D721Med (cell line): Measurements from ENCODE around the gene CHML.

Source experiments
- DNase-seq: peaks from one replicate; pipeline ENCODE4 v3.0.0; 2011; ENCODE audit warnings: low spot score; ENCODE audit not compliant: insufficient read length
- FAIRE-seq: peaks from 2 replicates; lab custom pipeline; 2011; peaks lifted over from hg19 to GRCh38; lab: Jason Lieb, UNC
- CTCF ChIP-seq: IDR thresholded peaks from 2 replicates; pipeline ENCODE4 v1.5.1; 2012; ENCODE audit warnings: mild to moderate bottlenecking, control low read depth; ENCODE audit not compliant: insufficient read depth; ENCODE audit errors: missing control alignments

The CHML gene

GRCh38 chr1:241632987-241633386 is 7.2 kb downstream of the CHML start:
- no peak for FAIRE-seq
- no peak for DNase-seq
- TF ChIP-seq CTCF = no peak

- FAIRE-seq (no peak), DNase-seq (no peak)
- TF ChIP-seq CTCF = no peak
These were observed 8.5 kb downstream of the CHML start for GRCh38 chr1:241631674-241632073.

GRCh38 chr1:241630899-241631298 is 9.3 kb downstream of the CHML start:
- FAIRE-seq (no peak), DNase-seq (no peak)
- no peak for TF ChIP-seq CTCF

GRCh38 chr1:241630476-241630875 is 9.7 kb downstream of the CHML start:
- DNase-seq (no peak), FAIRE-seq (no peak)
- TF ChIP-seq CTCF = no peak

GRCh38 chr1:241630005-241630404 is 10.2 kb downstream of the CHML start:
- no peak for TF ChIP-seq CTCF
- FAIRE-seq (no peak), DNase-seq (no peak)

- no peak for DNase-seq
- no peak for FAIRE-seq
- peak; percentile 50 for TF ChIP-seq CTCF
These were observed 12.5 kb downstream of the CHML start for GRCh38 chr1:241627453-241628259.

- no peak for FAIRE-seq
- TF ChIP-seq CTCF = no peak
These were observed 15.2 kb downstream of the CHML start for GRCh38 chr1:241624935-241625334.

More at GRCh38 chr1:241624935-241625334, 15.2 kb downstream of the CHML start:
- no peak for DNase-seq
